Measurements from ENCODE around the gene LPCAT2.
A peak's percentile ranks its signal among the peaks of the same experiment; 100 is the strongest.

GRCh38 chr16:55501549-55502322, 7.1 kb upstream of the LPCAT2 start:
- TF ChIP-seq CTCF (IDR thresholded peaks at IDR 0.05), result peak in 1 of 6 experiments; percentile 19
- no peak for TF ChIP-seq POLR2A (IDR thresholded peaks at IDR 0.05)

Data from esophagus squamous epithelium (tissue), 4 donors.